ENCODE data around the gene VEGFB.

- no peak for TF ChIP-seq CTCF (conservative IDR thresholded peaks at IDR 0.05; ENCODE audit: low read length)
- no peak for TF ChIP-seq EZH2phosphoT487 (IDR thresholded peaks at IDR 0.05; ENCODE audit: borderline replicate concordance)
Measured at GRCh38 chr11:64239662-64240434, 5.5 kb downstream of the VEGFB start.
